GM12891 (cell line): Measurements from ENCODE around the gene QPCTL.

Source experiments
- DNase-seq: peaks from one replicate; pipeline ENCODE4 v3.0.0; 2011; ENCODE audit warnings: low spot score; ENCODE audit not compliant: insufficient read length
- FAIRE-seq: peaks from 2 replicates; lab custom pipeline; 2011; peaks lifted over from hg19 to GRCh38; lab: Jason Lieb, UNC
- PAX5 ChIP-seq: IDR thresholded peaks from 2 replicates; pipeline ENCODE4 v1.6.1; 2011; ENCODE audit warnings: low read length, moderate library complexity, mild to moderate bottlenecking; ENCODE audit not compliant: insufficient read depth, severe bottlenecking
- POLR2A ChIP-seq: IDR thresholded peaks from 2 replicates; pipeline ENCODE4 v1.6.1; 2011; ENCODE audit warnings: low read depth, low read length, control low read depth
- POLR2AphosphoS5 ChIP-seq: IDR thresholded peaks from 2 replicates; pipeline ENCODE4 v1.6.1; 2011; ENCODE audit warnings: low read depth, low read length, control low read depth
- POU2F2 ChIP-seq: IDR thresholded peaks from 2 replicates; pipeline ENCODE4 v1.6.1; 2011; ENCODE audit warnings: low read depth, mild to moderate bottlenecking, control low read depth, low read length, moderate library complexity
- SPI1 ChIP-seq: IDR thresholded peaks from 2 replicates; pipeline ENCODE4 v1.6.1; 2011; ENCODE audit warnings: low read depth, low read length, control low read depth
- TAF1 ChIP-seq: IDR thresholded peaks from 2 replicates; pipeline ENCODE4 v1.6.1; 2011; ENCODE audit warnings: low read depth, low read length, control low read depth

Gene QPCTL

GRCh38 chr19:45655073-45655472 is 37.4 kb upstream of the QPCTL start:
- FAIRE-seq (no peak), DNase-seq (no peak)
- TF ChIP-seq POLR2A, result no peak
- no peak for TF ChIP-seq POU2F2
- no peak for TF ChIP-seq POLR2AphosphoS5
- TF ChIP-seq TAF1, result no peak
- TF ChIP-seq SPI1, result no peak
- no peak for TF ChIP-seq PAX5

GRCh38 chr19:45657520-45658167 is 34.8 kb upstream of the QPCTL start:
- no peak for TF ChIP-seq PAX5
- FAIRE-seq (no peak), DNase-seq (no peak)

GRCh38 chr19:45659096-45659729 is 33.3 kb upstream of the QPCTL start:
- DNase-seq (no peak), FAIRE-seq (no peak)
- TF ChIP-seq POU2F2 (no peak), POLR2A (no peak), TAF1 (no peak)

- DNase-seq (no peak), FAIRE-seq (no peak)
- TF ChIP-seq POLR2A, result no peak
Observed at GRCh38 chr19:45660636-45661035, 31.8 kb upstream of the QPCTL start.

GRCh38 chr19:45663800-45664199 is 28.7 kb upstream of the QPCTL start:
- FAIRE-seq, result no peak
- DNase-seq, result no peak
- TF ChIP-seq PAX5 (no peak), POLR2A (no peak), TAF1 (no peak), POLR2AphosphoS5 (no peak), SPI1 (no peak), POU2F2 (no peak)

GRCh38 chr19:45664575-45664974 is 27.9 kb upstream of the QPCTL start:
- FAIRE-seq (peak; percentile 76), DNase-seq (no peak)
- TF ChIP-seq POLR2AphosphoS5, result no peak
- TF ChIP-seq TAF1, result no peak
- no peak for TF ChIP-seq POU2F2
- no peak for TF ChIP-seq SPI1
- no peak for TF ChIP-seq PAX5
- no peak for TF ChIP-seq POLR2A

- TF ChIP-seq POLR2AphosphoS5 (no peak), PAX5 (no peak), POLR2A (no peak), TAF1 (no peak), POU2F2 (no peak), SPI1 (no peak)
- FAIRE-seq, result peak; percentile 95
- DNase-seq, result no peak
Observed at GRCh38 chr19:45667620-45668341, 24.7 kb upstream of the QPCTL start, which contains the start of gene GIPR. Gene GIPR, plus strand, starts transcription at chr19:45668221. Its CDS starts 1,300 bp downstream, at chr19:45669521.

GRCh38 chr19:45668342-45668871 is 24.1 kb upstream of the QPCTL start:
- no peak for DNase-seq
- TF ChIP-seq PAX5, result no peak
- TF ChIP-seq POLR2A, result no peak
- no peak for TF ChIP-seq POLR2AphosphoS5
- TF ChIP-seq POU2F2, result no peak
- TF ChIP-seq TAF1, result no peak
- no peak for TF ChIP-seq SPI1
- FAIRE-seq, result peak; percentile 38

- DNase-seq (peak; percentile 91), FAIRE-seq (peak; percentile 96)
- TF ChIP-seq POU2F2 (no peak), POLR2AphosphoS5 (no peak), SPI1 (no peak), POLR2A (no peak), TAF1 (no peak), PAX5 (no peak)
Observed at GRCh38 chr19:45670670-45671453, 21.6 kb upstream of the QPCTL start.
